Thyroid gland (tissue), 4 donors: ENCODE data around the gene CIAO2B.

Source experiments
- CTCF ChIP-seq, 6 experiments: fragments of 200-600 bp in 3 of 6; fragments of 450-650 bp in 3 of 6; sonication (generic) in 3 of 6; IDR thresholded peaks; one replicate each; pipeline ENCODE4 v1.5.1; 2016 to 2019; ENCODE audit warnings: antibody characterized with exemption in 6 of 6, mild to moderate bottlenecking in 2 of 6, inconsistent platforms in 1 of 6, moderate library complexity in 1 of 6
- POLR2A ChIP-seq, 2 donors: fragments of 450-650 bp; IDR thresholded peaks; one replicate each; pipeline ENCODE4 v1.6.1; 2017; ENCODE audit warnings: antibody characterized with exemption in 2 of 2, mild to moderate bottlenecking in 2 of 2, moderate library complexity in 1 of 2

- no peak for TF ChIP-seq POLR2A (IDR thresholded peaks at IDR 0.05)
- no peak for TF ChIP-seq CTCF (IDR thresholded peaks at IDR 0.05)
Observed at GRCh38 chr16:66895689-66895979, 38.6 kb downstream of the CIAO2B start.
